Left lung (tissue), 10 donors: ENCODE data around the gene BLNK. TPM values are rescaled to one million over a fixed set of nuclear protein-coding genes. Genes with fewer than 3 reads are reported as not detected.

Source experiments
- ATAC-seq: fragments of 200-7000 bp; cut with Tn5 transposase; one replicate; pipeline ENCODE4 v1.9.1; 2020; ENCODE audit warnings: moderate library complexity
- DNase-seq, 4 donors: peaks; one replicate each; pipeline ENCODE4 v3.0.0-alpha.2; 2013 to 2020
- H3K27ac ChIP-seq, 2 donors: fragments of 200-600 bp; sonication (generic) in 1 of 2; one replicate each; pipeline versions ENCODE4 v1.5.0 to v1.8.0; 2020 to 2021
- H3K27me3 ChIP-seq, 2 donors: fragments of 200-600 bp; sonication (generic) in 1 of 2; one replicate each; pipeline versions ENCODE4 v1.5.0 to v1.8.0; 2020 to 2021
- H3K36me3 ChIP-seq, 2 donors: fragments of 200-600 bp; sonication (generic) in 1 of 2; one replicate each; pipeline versions ENCODE4 v1.5.0 to v1.8.0; 2020 to 2021
- H3K4me1 ChIP-seq, 2 donors: fragments of 200-600 bp; one replicate each; pipeline ENCODE4 v1.8.0; 2021
- H3K4me3 ChIP-seq, 2 donors: fragments of 200-600 bp; sonication (generic) in 1 of 2; one replicate each; pipeline versions ENCODE4 v1.5.0 to v1.8.0; 2020 to 2021; ENCODE audit warnings: mild to moderate bottlenecking in 1 of 2
- H3K9me3 ChIP-seq, 2 donors: fragments of 200-600 bp; sonication (generic) in 1 of 2; one replicate each; pipeline versions ENCODE4 v1.5.0 to v1.8.0; 2020 to 2021
- CTCF ChIP-seq, 2 donors: fragments of 200-600 bp; sonication (generic) in 1 of 2; IDR thresholded peaks; one replicate each; pipeline versions ENCODE4 v1.5.0 to v1.8.0; 2021; ENCODE audit warnings: antibody characterized with exemption in 2 of 2
- intact Hi-C, 2 donors: fragments of 100-400 bp; cut with DNase I; formaldehyde crosslinking; loops; one replicate each; pipeline versions ENCODE4 v1.11.2 to v1.14.2; 2022
- polyA plus RNA-seq, 6 donors: library from polyadenylated mRNA; unstranded; fragments of 120-200 nt; gene quantifications; one replicate each; pipeline ENCODE4 v1.2.1, GENCODE V29; 2013; ENCODE audit not compliant: insufficient read length in 6 of 6
- total RNA-seq, 2 donors: library from RNA; stranded (reverse); fragmentation: NEBNext Ultra II Directional; extraction: Animal tissue kit (Norgen Biotek cat#: 25700); gene quantifications; one replicate each; pipeline ENCODE4 v1.2.1, GENCODE V29; 2021
- donor health status: DM: no; HTN: yes; CAD: no.
- donor health status: DM: no; HTN: no; CAD: no.

Gene BLNK
- total and polyA plus RNA-seq, 8 donors = 7.9 to 18.8 (median 15.2) TPM

GRCh38 chr10:96188916-96189315, 82.5 kb downstream of the BLNK start:
- no peaks in the 10 kb centered on the region for H3K36me3 ChIP-seq
- no peak overlapping the region for H3K4me3 ChIP-seq
- ATAC-seq (no peak), DNase-seq (no peak)
- intact Hi-C loops = no loop called here
- no peaks in the 10 kb centered on the region for H3K27me3 ChIP-seq
- no peak overlapping the region for H3K27ac ChIP-seq
- no peaks in the 10 kb centered on the region for H3K4me1 ChIP-seq
- H3K9me3 ChIP-seq = peaks cover 0 to 10% of the 10 kb centered on the region in 2 donors
- TF ChIP-seq CTCF (IDR thresholded peaks at IDR 0.05) = no peak

- intact Hi-C loops = no loop called here
- no peaks in the 10 kb centered on the region for H3K4me1 ChIP-seq
- H3K36me3 ChIP-seq = no peaks in the 10 kb centered on the region
- H3K9me3 ChIP-seq = peaks cover 0 to 13% of the 10 kb centered on the region in 2 donors
- H3K4me3 ChIP-seq = no peak overlapping the region
- ATAC-seq (no peak), DNase-seq (no peak)
- no peaks in the 10 kb centered on the region for H3K27me3 ChIP-seq
- H3K27ac ChIP-seq = no peak overlapping the region
- TF ChIP-seq CTCF (IDR thresholded peaks at IDR 0.05) = no peak
Observed at GRCh38 chr10:96188421-96188820, 82.9 kb downstream of the BLNK start.

- no peaks in the 10 kb centered on the region for H3K27me3 ChIP-seq
- ATAC-seq = no peak
- DNase-seq = no peak
- no peaks in the 10 kb centered on the region for H3K36me3 ChIP-seq
- intact Hi-C loops = no loop called here
- no peaks in the 10 kb centered on the region for H3K4me1 ChIP-seq
- H3K4me3 ChIP-seq = no peak overlapping the region
- peaks cover 0 to 44% of the 10 kb centered on the region in 2 donors for H3K9me3 ChIP-seq
- TF ChIP-seq CTCF (IDR thresholded peaks at IDR 0.05) = no peak
- no peak overlapping the region for H3K27ac ChIP-seq
Observed at GRCh38 chr10:96176985-96177384, 94.4 kb downstream of the BLNK start.

- Histone ChIP-seq H3K4me1 (no peaks in the 10 kb centered on the region), H3K9me3 (peaks cover 0 to 60% of the 10 kb centered on the region in 2 donors), H3K4me3 (no peak overlapping the region), H3K36me3 (no peaks in the 10 kb centered on the region), H3K27ac (no peak overlapping the region), H3K27me3 (no peaks in the 10 kb centered on the region)
- DNase-seq (no peak), ATAC-seq (no peak)
- TF ChIP-seq CTCF (IDR thresholded peaks at IDR 0.05) = no peak
- intact Hi-C loops = no loop called here
Observed at GRCh38 chr10:96172666-96173065, 98.7 kb downstream of the BLNK start.

GRCh38 chr10:96170230-96170629, 101.1 kb downstream of the BLNK start:
- peaks cover 0 to 59% of the 10 kb centered on the region in 2 donors for H3K9me3 ChIP-seq
- H3K4me1 ChIP-seq = no peaks in the 10 kb centered on the region
- ATAC-seq (no peak), DNase-seq (no peak)
- no peak overlapping the region for H3K27ac ChIP-seq
- H3K4me3 ChIP-seq = no peak overlapping the region
- no peak for TF ChIP-seq CTCF (IDR thresholded peaks at IDR 0.05)
- intact Hi-C loops = no loop called here
- H3K36me3 ChIP-seq = no peaks in the 10 kb centered on the region
- H3K27me3 ChIP-seq = no peaks in the 10 kb centered on the region
